Measurements from ENCODE around the gene NOC2L. TPM values are rescaled to one million over a fixed set of nuclear protein-coding genes. Genes with fewer than 3 reads are reported as not detected.

Gene NOC2L
- total and polyA plus RNA-seq, 2 donors (not counting 1 experiment from before 2014, with no cell fraction given): 34.1 to 61.1 TPM

- Histone ChIP-seq H3K36me3 (ENCODE audit: control insufficient read depth, insufficient read depth, low read length) (peaks cover 22% of the 10 kb centered on the region), H3K4me3 (replicated peaks in 1 of 4; ENCODE audit: control extremely low read depth in 1 of 4, insufficient read depth in 1 of 4, low read depth in 3 of 4, low read length in 4 of 4) (no peak overlapping the region), H3K79me2 (ENCODE audit: control insufficient read depth, insufficient read depth, low read length) (peaks cover 20% of the 10 kb centered on the region), H3K9me3 (ENCODE audit: control insufficient read depth, insufficient read depth, low read depth, low read length) (no peaks in the 10 kb centered on the region), H3K4me1 (ENCODE audit: control insufficient read depth, extremely low read depth, insufficient read depth, low read length) (peaks cover 7% of the 10 kb centered on the region), H3K27me3 (ENCODE audit: control insufficient read depth, insufficient read depth, low read length) (no peaks in the 10 kb centered on the region), H4K20me1 (ENCODE audit: control insufficient read depth, extremely low read depth, insufficient read depth, low read length) (no peaks in the 10 kb centered on the region), H3K9ac (ENCODE audit: insufficient read depth, low read length) (no peak overlapping the region), H3K27ac (ENCODE audit: insufficient read depth, low read length) (no peak overlapping the region), H3K4me2 (ENCODE audit: extremely low read depth, insufficient read depth, low read length) (no peak overlapping the region), H2AFZ (ENCODE audit: low read length) (no peak overlapping the region)
- no peak for DNase-seq (ENCODE audit: low read depth in 2 of 2)
- TF ChIP-seq CTCF (conservative IDR thresholded peaks at IDR 0.05 in 1 of 2, IDR thresholded peaks at IDR 0.05 in 1 of 2; ENCODE audit: low read depth in 1 of 2, low read length in 2 of 2) (no peak), EZH2 (IDR thresholded peaks at IDR 0.05; ENCODE audit: low read length, missing control alignments) (no peak)
These were observed 2.4 kb downstream of the NOC2L start for GRCh38 chr1:956636-957035.

GRCh38 chr1:955474-955873, 3.6 kb downstream of the NOC2L start:
- H3K4me2 ChIP-seq (ENCODE audit: extremely low read depth, insufficient read depth, low read length): no peak overlapping the region
- peaks cover 27% of the 10 kb centered on the region for H3K36me3 ChIP-seq (ENCODE audit: control insufficient read depth, insufficient read depth, low read length)
- no peak overlapping the region for H2AFZ ChIP-seq (ENCODE audit: low read length)
- no peaks in the 10 kb centered on the region for H3K9me3 ChIP-seq (ENCODE audit: control insufficient read depth, insufficient read depth, low read depth, low read length)
- no peak for DNase-seq (ENCODE audit: low read depth in 2 of 2)
- peaks cover 18% of the 10 kb centered on the region for H3K79me2 ChIP-seq (ENCODE audit: control insufficient read depth, insufficient read depth, low read length)
- H3K4me3 ChIP-seq (replicated peaks in 1 of 4; ENCODE audit: control extremely low read depth in 1 of 4, insufficient read depth in 1 of 4, low read depth in 3 of 4, low read length in 4 of 4): no peak overlapping the region
- H3K9ac ChIP-seq (ENCODE audit: insufficient read depth, low read length): no peak overlapping the region
- no peak for TF ChIP-seq CTCF (conservative IDR thresholded peaks at IDR 0.05 in 1 of 2, IDR thresholded peaks at IDR 0.05 in 1 of 2; ENCODE audit: low read depth in 1 of 2, low read length in 2 of 2)
- no peak for TF ChIP-seq EZH2 (IDR thresholded peaks at IDR 0.05; ENCODE audit: low read length, missing control alignments)
- no peak overlapping the region for H3K27ac ChIP-seq (ENCODE audit: insufficient read depth, low read length)
- peaks cover 4% of the 10 kb centered on the region for H3K4me1 ChIP-seq (ENCODE audit: control insufficient read depth, extremely low read depth, insufficient read depth, low read length)
- no peaks in the 10 kb centered on the region for H3K27me3 ChIP-seq (ENCODE audit: control insufficient read depth, insufficient read depth, low read length)
- no peaks in the 10 kb centered on the region for H4K20me1 ChIP-seq (ENCODE audit: control insufficient read depth, extremely low read depth, insufficient read depth, low read length)

- Histone ChIP-seq H3K79me2 (ENCODE audit: control insufficient read depth, insufficient read depth, low read length) (peaks cover 18% of the 10 kb centered on the region), H3K4me3 (replicated peaks in 1 of 4; ENCODE audit: control extremely low read depth in 1 of 4, insufficient read depth in 1 of 4, low read depth in 3 of 4, low read length in 4 of 4) (no peak overlapping the region), H4K20me1 (ENCODE audit: control insufficient read depth, extremely low read depth, insufficient read depth, low read length) (no peaks in the 10 kb centered on the region), H3K4me1 (ENCODE audit: control insufficient read depth, extremely low read depth, insufficient read depth, low read length) (peaks cover 4% of the 10 kb centered on the region), H3K27me3 (ENCODE audit: control insufficient read depth, insufficient read depth, low read length) (no peaks in the 10 kb centered on the region), H3K9me3 (ENCODE audit: control insufficient read depth, insufficient read depth, low read depth, low read length) (no peaks in the 10 kb centered on the region), H3K9ac (ENCODE audit: insufficient read depth, low read length) (no peak overlapping the region), H3K4me2 (ENCODE audit: extremely low read depth, insufficient read depth, low read length) (no peak overlapping the region), H3K27ac (ENCODE audit: insufficient read depth, low read length) (no peak overlapping the region), H3K36me3 (ENCODE audit: control insufficient read depth, insufficient read depth, low read length) (peaks cover 33% of the 10 kb centered on the region), H2AFZ (ENCODE audit: low read length) (no peak overlapping the region)
- TF ChIP-seq EZH2 (IDR thresholded peaks at IDR 0.05; ENCODE audit: low read length, missing control alignments): no peak
- no peak for TF ChIP-seq CTCF (conservative IDR thresholded peaks at IDR 0.05 in 1 of 2, IDR thresholded peaks at IDR 0.05 in 1 of 2; ENCODE audit: low read depth in 1 of 2, low read length in 2 of 2)
- no peak for DNase-seq (ENCODE audit: low read depth in 2 of 2)
These were observed 4.1 kb downstream of the NOC2L start for GRCh38 chr1:954927-955326.
